Sigmoid colon (tissue), 4 donors: ENCODE data around the gene DPT.

Experiments used
- EP300 ChIP-seq, 4 donors: sonication (generic); formaldehyde crosslinking; IDR thresholded peaks; one replicate each; pipeline ENCODE4 v1.6.1; 2017; ENCODE audit warnings: antibody characterized with exemption in 4 of 4
- POLR2A ChIP-seq, 2 donors: fragments of 450-650 bp; IDR thresholded peaks; one replicate each; pipeline ENCODE4 v1.6.1; 2016; ENCODE audit warnings: antibody characterized with exemption in 2 of 2, mild to moderate bottlenecking in 2 of 2, moderate library complexity in 2 of 2
- POLR2AphosphoS5 ChIP-seq, 4 donors: sonication (generic); formaldehyde crosslinking; IDR thresholded peaks; one replicate each; pipeline ENCODE4 v1.6.1; 2017; ENCODE audit warnings: antibody characterized with exemption in 4 of 4
- TF ChIP-seq, protein P1 (sequence below), 4 experiments: fragments of 450-650 bp in 3 of 4; fragments of 200-600 bp in 1 of 4; IDR thresholded peaks; one replicate each; pipeline ENCODE4 v1.5.1; 2016 to 2019; ENCODE audit warnings: antibody characterized with exemption in 4 of 4, mild to moderate bottlenecking in 3 of 4, moderate library complexity in 2 of 4

DNA sequence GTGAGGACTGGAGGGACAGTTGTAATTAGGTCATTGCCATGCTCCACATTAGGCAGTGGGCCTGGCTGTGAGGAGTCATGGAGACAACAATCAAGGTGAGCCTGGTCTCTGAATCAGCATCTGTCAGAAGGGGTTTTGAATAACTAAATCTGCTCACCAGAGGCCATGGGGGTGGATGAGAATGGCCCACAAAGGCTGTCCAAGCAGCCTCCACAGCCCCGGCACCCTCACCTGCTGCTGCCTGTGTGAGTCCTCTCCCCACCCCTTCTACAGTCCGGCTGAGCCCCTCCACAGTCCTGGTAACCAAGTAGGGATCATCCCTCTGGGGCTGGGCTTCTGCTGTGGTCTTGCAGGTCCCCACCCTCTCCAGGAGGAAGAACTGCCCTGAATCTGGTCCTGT is 2.3 kb downstream of the DPT start:
- TF ChIP-seq, protein P1, sequence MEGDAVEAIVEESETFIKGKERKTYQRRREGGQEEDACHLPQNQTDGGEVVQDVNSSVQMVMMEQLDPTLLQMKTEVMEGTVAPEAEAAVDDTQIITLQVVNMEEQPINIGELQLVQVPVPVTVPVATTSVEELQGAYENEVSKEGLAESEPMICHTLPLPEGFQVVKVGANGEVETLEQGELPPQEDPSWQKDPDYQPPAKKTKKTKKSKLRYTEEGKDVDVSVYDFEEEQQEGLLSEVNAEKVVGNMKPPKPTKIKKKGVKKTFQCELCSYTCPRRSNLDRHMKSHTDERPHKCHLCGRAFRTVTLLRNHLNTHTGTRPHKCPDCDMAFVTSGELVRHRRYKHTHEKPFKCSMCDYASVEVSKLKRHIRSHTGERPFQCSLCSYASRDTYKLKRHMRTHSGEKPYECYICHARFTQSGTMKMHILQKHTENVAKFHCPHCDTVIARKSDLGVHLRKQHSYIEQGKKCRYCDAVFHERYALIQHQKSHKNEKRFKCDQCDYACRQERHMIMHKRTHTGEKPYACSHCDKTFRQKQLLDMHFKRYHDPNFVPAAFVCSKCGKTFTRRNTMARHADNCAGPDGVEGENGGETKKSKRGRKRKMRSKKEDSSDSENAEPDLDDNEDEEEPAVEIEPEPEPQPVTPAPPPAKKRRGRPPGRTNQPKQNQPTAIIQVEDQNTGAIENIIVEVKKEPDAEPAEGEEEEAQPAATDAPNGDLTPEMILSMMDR (IDR thresholded peaks at IDR 0.05) = no peak
- TF ChIP-seq POLR2A (IDR thresholded peaks at IDR 0.05) (no peak), POLR2AphosphoS5 (IDR thresholded peaks at IDR 0.05) (no peak), EP300 (IDR thresholded peaks at IDR 0.05) (no peak)
